Measurements from ENCODE around the gene LRMDA. TPM values are rescaled to one million over a fixed set of nuclear protein-coding genes. Genes with fewer than 3 reads are reported as not detected.
A peak's percentile ranks its signal among the peaks of the same experiment; 100 is the strongest.

Gene LRMDA
- total and polyA plus RNA-seq, 7 donors: 2.8 to 22.2 (median 9.0) TPM

- H3K36me3 ChIP-seq: no peaks in the 10 kb centered on the region
- intact Hi-C loops (cut with DNase I): loop anchor here (5.0 to 10.0 kb wide), 2 partner anchors 52 to 311 kb away; no protein-coding TSS in a partner anchor
- TF ChIP-seq POLR2A (IDR thresholded peaks at IDR 0.05) (no peak), EP300 (IDR thresholded peaks at IDR 0.05) (no peak)
- peak overlapping the region; percentile 36 to 83 (median 78) for H3K27ac ChIP-seq
- 81 to 89% methylated on average over 5 of the region's 5 CpGs for WGBS, 2 donors
- H3K4me1 ChIP-seq: peaks cover 0 to 78% (median 74%) of the 10 kb centered on the region in 4 donors
- H3K27me3 ChIP-seq: no peaks in the 10 kb centered on the region
- no peak overlapping the region for H3K4me3 ChIP-seq
- peak; percentile 76 for DNase-seq
- H3K9me3 ChIP-seq: no peaks in the 10 kb centered on the region
Observed at GRCh38 chr10:76334255-76334654, 902.8 kb downstream of the LRMDA start.

- Histone ChIP-seq H3K36me3 (no peaks in the 10 kb centered on the region), H3K27me3 (no peaks in the 10 kb centered on the region), H3K27ac (peak overlapping the region; percentile 10 to 83 (median 78)), H3K4me1 (peaks cover 0 to 70% (median 68%) of the 10 kb centered on the region in 4 donors), H3K9me3 (no peaks in the 10 kb centered on the region), H3K4me3 (no peak overlapping the region)
- intact Hi-C loops (cut with DNase I): loop anchor here (5.0 to 10.0 kb wide), 2 partner anchors 84 to 308 kb away; no protein-coding TSS in a partner anchor
- WGBS, 2 donors: 9 to 52% methylated on average over 1 of the region's 1 CpG
- TF ChIP-seq POLR2AphosphoS5 (IDR thresholded peaks at IDR 0.05) (peak; percentile 17 to 62 (median 34)), EP300 (IDR thresholded peaks at IDR 0.05) (peak in 1 of 4 donors; percentile 21), POLR2A (IDR thresholded peaks at IDR 0.05) (no peak)
- peak; percentile 73 for DNase-seq
Observed at GRCh38 chr10:76336213-76336963, 905.0 kb downstream of the LRMDA start.

GRCh38 chr10:76337641-76338040 lies 906.2 kb downstream of the LRMDA start:
- DNase-seq: no peak
- Histone ChIP-seq H3K36me3 (no peaks in the 10 kb centered on the region), H3K27ac (peak overlapping the region in 3 of 4 donors; percentile 75 to 83 (median 80)), H3K4me1 (peaks cover 0 to 58% (median 56%) of the 10 kb centered on the region in 4 donors), H3K9me3 (no peaks in the 10 kb centered on the region), H3K27me3 (no peaks in the 10 kb centered on the region), H3K4me3 (no peak overlapping the region)
- 8 to 36% methylated on average over 1 of the region's 1 CpG for WGBS, 2 donors
- intact Hi-C loops (cut with DNase I): loop anchor here (5.0 to 10.0 kb wide), 2 partner anchors 85 to 307 kb away; no protein-coding TSS in a partner anchor
- TF ChIP-seq POLR2AphosphoS5 (IDR thresholded peaks at IDR 0.05): no peak
- TF ChIP-seq POLR2A (IDR thresholded peaks at IDR 0.05): no peak
- no peak for TF ChIP-seq EP300 (IDR thresholded peaks at IDR 0.05)
- no peak for TF ChIP-seq CTCF (IDR thresholded peaks at IDR 0.05)

- H3K9me3 ChIP-seq: no peaks in the 10 kb centered on the region
- peaks cover 0 to 52% (median 50%) of the 10 kb centered on the region in 4 donors for H3K4me1 ChIP-seq
- intact Hi-C loops (cut with DNase I): loop anchor here (5.0 to 10.0 kb wide), 2 partner anchors 86 to 307 kb away; no protein-coding TSS in a partner anchor
- no peaks in the 10 kb centered on the region for H3K27me3 ChIP-seq
- TF ChIP-seq POLR2A (IDR thresholded peaks at IDR 0.05) (no peak), CTCF (IDR thresholded peaks at IDR 0.05) (no peak), EP300 (IDR thresholded peaks at IDR 0.05) (no peak), POLR2AphosphoS5 (IDR thresholded peaks at IDR 0.05) (no peak)
- no peak for DNase-seq
- no peak overlapping the region for H3K4me3 ChIP-seq
- peak overlapping the region in 2 of 4 donors; percentile 75 to 83 for H3K27ac ChIP-seq
- 93% methylated on average over 2 of the region's 2 CpGs for WGBS, 2 donors
- H3K36me3 ChIP-seq: no peaks in the 10 kb centered on the region
Observed at GRCh38 chr10:76338187-76338586, 906.8 kb downstream of the LRMDA start.

- H3K27me3 ChIP-seq: no peaks in the 10 kb centered on the region
- intact Hi-C loops (cut with DNase I): no loop called here
- no peaks in the 10 kb centered on the region for H3K9me3 ChIP-seq
- no peak for DNase-seq
- TF ChIP-seq CTCF (IDR thresholded peaks at IDR 0.05) (no peak), EP300 (IDR thresholded peaks at IDR 0.05) (no peak), POLR2AphosphoS5 (IDR thresholded peaks at IDR 0.05) (no peak), POLR2A (IDR thresholded peaks at IDR 0.05) (no peak)
- no peak overlapping the region for H3K4me3 ChIP-seq
- H3K36me3 ChIP-seq: no peaks in the 10 kb centered on the region
- 32 to 74% methylated on average over 2 of the region's 2 CpGs for WGBS, 2 donors
- no peak overlapping the region for H3K27ac ChIP-seq
- H3K4me1 ChIP-seq: peaks cover 0 to 17% (median 15%) of the 10 kb centered on the region in 4 donors
Observed at GRCh38 chr10:76341740-76342139, 910.3 kb downstream of the LRMDA start.

All from sigmoid colon (tissue), 7 donors.